ENCODE data around the gene KRT20.

Gene KRT20

DNA sequence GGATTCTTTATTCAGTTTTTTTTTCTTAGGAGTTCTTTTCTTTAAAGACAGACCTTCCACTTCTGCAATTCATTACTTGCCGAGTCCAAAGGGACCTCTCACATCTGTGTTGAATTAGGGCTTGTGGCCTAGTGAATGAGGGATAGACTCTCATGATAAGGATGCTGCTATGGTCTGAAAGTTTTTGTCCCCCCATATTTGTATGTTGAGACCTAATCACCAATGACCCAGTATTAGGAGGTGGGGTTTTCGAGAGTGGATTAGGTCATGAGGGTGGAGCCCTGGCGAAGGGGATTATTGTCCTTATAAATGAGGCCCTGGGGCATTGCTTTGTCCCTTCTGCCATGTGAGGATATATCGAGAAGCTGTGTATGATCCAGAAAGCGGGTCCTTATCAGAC lies 27.5 kb downstream of the KRT20 start:
- DNase-seq (ENCODE audit: low read depth) = no peak
- no peak overlapping the region for H3K4me3 ChIP-seq (ENCODE audit: low read depth, low read length)
- TF ChIP-seq, protein P1, sequence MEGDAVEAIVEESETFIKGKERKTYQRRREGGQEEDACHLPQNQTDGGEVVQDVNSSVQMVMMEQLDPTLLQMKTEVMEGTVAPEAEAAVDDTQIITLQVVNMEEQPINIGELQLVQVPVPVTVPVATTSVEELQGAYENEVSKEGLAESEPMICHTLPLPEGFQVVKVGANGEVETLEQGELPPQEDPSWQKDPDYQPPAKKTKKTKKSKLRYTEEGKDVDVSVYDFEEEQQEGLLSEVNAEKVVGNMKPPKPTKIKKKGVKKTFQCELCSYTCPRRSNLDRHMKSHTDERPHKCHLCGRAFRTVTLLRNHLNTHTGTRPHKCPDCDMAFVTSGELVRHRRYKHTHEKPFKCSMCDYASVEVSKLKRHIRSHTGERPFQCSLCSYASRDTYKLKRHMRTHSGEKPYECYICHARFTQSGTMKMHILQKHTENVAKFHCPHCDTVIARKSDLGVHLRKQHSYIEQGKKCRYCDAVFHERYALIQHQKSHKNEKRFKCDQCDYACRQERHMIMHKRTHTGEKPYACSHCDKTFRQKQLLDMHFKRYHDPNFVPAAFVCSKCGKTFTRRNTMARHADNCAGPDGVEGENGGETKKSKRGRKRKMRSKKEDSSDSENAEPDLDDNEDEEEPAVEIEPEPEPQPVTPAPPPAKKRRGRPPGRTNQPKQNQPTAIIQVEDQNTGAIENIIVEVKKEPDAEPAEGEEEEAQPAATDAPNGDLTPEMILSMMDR (IDR thresholded peaks at IDR 0.05; ENCODE audit: low read depth, low read length) = no peak
- TF ChIP-seq, protein P2, sequence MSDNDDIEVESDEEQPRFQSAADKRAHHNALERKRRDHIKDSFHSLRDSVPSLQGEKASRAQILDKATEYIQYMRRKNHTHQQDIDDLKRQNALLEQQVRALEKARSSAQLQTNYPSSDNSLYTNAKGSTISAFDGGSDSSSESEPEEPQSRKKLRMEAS (IDR thresholded peaks at IDR 0.05; ENCODE audit: low read depth, low read length) = no peak
- TF ChIP-seq POLR2A (IDR thresholded peaks at IDR 0.05; ENCODE audit: extremely low read depth, insufficient read length) = no peak
- TF ChIP-seq MYC (IDR thresholded peaks at IDR 0.05; ENCODE audit: low read depth, low read length) = no peak

DNA sequence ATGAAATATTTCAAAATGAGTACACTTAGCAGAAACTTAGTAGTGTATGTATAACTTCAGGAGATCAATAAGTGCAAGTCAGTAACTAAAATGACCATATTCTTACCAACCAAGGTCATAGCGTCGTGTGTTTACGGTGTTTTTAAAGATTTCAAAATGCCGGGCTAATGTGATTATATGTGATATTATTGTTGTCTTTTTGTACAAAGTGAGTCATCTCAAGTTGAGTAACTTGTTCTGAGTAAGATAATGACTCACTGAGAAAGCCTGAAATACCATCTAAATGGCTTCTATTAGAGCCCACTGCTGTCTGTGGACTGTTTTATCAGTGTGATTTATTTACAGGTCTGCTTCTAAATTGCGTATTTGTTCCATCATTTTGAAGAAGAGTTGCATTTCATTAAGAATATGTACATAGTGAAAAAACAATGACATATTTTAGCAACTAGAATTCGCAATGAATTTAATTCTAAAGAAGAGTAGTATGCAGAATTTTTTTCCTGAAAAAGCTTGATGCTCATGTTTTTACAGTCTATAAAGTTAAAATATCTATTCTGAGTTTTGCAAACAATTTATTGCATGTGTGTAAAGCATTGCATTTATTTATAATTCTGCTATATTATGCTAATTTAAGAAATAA lies 30.7 kb downstream of the KRT20 start:
- H3K4me3 ChIP-seq (ENCODE audit: low read depth, low read length) = no peak overlapping the region
- DNase-seq (ENCODE audit: low read depth) = peak; percentile 58
- TF ChIP-seq, protein P1 (IDR thresholded peaks at IDR 0.05; ENCODE audit: low read depth, low read length) = no peak
- TF ChIP-seq POLR2A (IDR thresholded peaks at IDR 0.05; ENCODE audit: extremely low read depth, insufficient read length) (no peak), MYC (IDR thresholded peaks at IDR 0.05; ENCODE audit: low read depth, low read length) (no peak)
- TF ChIP-seq, protein P2 (IDR thresholded peaks at IDR 0.05; ENCODE audit: low read depth, low read length) = no peak

DNA sequence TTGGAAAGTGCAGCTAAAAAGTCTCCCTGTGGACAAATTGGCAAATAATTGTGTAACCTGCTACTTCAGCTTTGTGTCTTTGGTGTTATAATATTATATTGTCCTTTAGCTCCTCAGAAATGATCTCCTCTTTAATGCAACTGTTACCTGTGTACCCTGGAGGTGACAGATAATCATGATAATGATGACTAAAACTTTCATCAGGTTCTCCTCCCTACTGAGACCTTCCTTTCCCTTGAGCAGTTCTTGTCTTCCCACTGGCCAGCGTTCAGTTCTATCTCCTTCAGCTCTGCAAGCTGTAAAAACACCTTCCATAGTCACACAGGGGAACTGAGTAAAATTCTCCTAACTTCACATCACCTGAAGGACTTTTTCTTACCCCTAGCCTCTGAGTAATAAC lies 32.7 kb downstream of the KRT20 start:
- no peak overlapping the region for H3K4me3 ChIP-seq (ENCODE audit: low read depth, low read length)
- TF ChIP-seq, protein P2 (IDR thresholded peaks at IDR 0.05; ENCODE audit: low read depth, low read length) = no peak
- TF ChIP-seq POLR2A (IDR thresholded peaks at IDR 0.05; ENCODE audit: extremely low read depth, insufficient read length) (no peak), MYC (IDR thresholded peaks at IDR 0.05; ENCODE audit: low read depth, low read length) (no peak)
- TF ChIP-seq, protein P1 (IDR thresholded peaks at IDR 0.05; ENCODE audit: low read depth, low read length) = no peak
- no peak for DNase-seq (ENCODE audit: low read depth)

DNA sequence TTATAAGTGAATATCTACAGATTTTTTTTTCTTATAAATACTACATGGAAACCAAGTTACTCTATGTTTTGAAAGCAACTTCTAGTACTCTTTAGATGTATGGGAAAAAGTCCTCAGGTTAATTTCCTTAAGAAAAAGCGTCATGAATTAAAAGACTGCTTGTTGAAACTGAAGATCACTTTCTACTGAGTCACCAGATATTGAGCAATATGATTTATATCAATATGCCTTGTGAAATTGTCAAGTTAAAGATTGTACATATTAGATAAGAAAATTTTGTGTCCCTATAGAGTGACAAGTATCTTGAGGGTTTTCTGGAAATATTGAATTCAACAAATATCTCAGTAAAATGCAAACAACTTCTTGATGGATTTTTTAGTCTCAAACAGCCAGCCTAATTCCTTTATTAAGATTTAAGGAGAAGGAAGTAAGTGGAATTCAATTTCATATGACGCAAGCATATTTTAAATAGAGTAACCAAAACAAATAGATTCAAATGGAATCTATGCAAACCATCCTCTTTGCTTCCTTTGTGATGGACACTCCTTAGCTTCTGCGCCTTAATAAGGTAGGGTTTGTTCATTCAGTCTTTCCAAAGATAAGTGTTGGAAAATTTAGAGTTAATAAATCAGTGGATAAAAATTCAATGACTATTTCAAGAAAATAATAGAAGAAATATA lies 34.6 kb downstream of the KRT20 start:
- no peak for DNase-seq (ENCODE audit: low read depth)
- no peak overlapping the region for H3K4me3 ChIP-seq (ENCODE audit: low read depth, low read length)
- no peak for TF ChIP-seq POLR2A (IDR thresholded peaks at IDR 0.05; ENCODE audit: extremely low read depth, insufficient read length)
- TF ChIP-seq, protein P1 (IDR thresholded peaks at IDR 0.05; ENCODE audit: low read depth, low read length) = no peak
- TF ChIP-seq, protein P2 (IDR thresholded peaks at IDR 0.05; ENCODE audit: low read depth, low read length) = no peak
- no peak for TF ChIP-seq MYC (IDR thresholded peaks at IDR 0.05; ENCODE audit: low read depth, low read length)

DNA sequence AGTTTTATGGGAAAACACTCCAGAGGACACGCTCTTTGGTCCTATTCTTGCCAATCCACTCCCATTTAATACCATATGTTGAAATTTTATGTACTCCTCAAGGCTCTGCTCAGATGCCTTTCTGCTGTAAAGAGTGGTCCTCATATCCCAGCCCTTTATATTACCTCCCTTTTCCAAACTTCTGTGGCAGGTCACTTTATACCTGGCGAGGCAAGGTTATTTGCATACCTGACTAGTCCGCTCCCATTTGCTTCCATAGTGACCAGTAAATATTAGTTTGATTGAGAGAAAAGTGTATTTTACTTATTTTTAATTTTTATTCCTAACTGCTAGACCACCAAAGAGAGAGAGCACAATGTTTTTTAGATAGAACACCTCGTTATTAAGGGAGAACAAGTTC lies 35.3 kb downstream of the KRT20 start:
- DNase-seq (ENCODE audit: low read depth) = no peak
- no peak overlapping the region for H3K4me3 ChIP-seq (ENCODE audit: low read depth, low read length)
- no peak for TF ChIP-seq POLR2A (IDR thresholded peaks at IDR 0.05; ENCODE audit: extremely low read depth, insufficient read length)
- TF ChIP-seq, protein P2 (IDR thresholded peaks at IDR 0.05; ENCODE audit: low read depth, low read length) = no peak
- TF ChIP-seq MYC (IDR thresholded peaks at IDR 0.05; ENCODE audit: low read depth, low read length) = no peak
- TF ChIP-seq, protein P1 (IDR thresholded peaks at IDR 0.05; ENCODE audit: low read depth, low read length) = no peak
